ENCODE measurements around the gene CUEDC2.

CUEDC2 gene

DNA sequence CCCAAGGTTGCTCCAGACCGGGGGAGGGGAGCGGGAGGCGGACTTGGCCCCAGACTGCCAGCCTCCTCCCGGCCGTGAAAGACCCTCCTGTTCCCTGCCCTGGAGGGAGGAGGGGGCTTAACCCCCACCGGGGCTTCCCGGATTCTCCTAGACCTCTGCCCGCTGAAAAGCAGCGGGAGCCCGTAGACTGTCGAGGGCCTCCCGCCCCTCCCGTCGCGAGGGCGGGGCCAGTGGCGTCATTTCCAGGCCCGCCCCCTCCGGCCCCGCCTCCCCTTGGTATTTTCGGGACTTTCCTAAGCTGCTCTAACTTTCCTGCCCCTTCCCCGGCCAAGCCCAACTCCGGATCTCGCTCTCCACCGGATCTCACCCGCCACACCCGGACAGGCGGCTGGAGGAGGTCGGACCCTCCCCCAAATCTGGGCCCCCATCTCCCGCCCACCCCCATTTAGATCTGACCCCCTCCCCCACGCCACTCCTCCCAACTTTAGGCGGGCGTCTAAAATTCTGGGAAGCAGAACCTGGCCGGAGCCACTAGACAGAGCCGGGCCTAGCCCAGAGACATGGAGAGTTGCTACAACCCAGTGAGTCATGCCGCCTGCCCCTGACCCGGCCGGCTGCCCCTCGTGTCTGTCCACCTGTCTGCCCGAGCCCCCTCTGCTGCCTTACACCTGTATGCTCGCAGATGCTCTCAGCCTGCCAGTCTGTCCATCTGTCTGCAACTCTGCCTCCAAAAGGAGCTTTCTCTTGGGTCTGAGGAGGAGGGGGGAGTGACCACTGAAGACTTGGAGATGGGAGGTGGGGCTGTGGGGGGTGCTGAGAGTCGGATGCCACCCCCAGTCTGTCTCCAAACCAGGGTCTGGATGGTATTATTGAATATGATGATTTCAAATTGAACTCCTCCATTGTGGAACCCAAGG is 36.7 kb downstream of the CUEDC2 start, which contains the start of gene NFKB2:
TSS of gene NFKB2 (plus strand) at position 306 of the 917 bp plus-strand sequence. CDS start at position 561, 255 bp downstream.
- peak; percentile 92 to 94 for DNase-seq

DNA sequence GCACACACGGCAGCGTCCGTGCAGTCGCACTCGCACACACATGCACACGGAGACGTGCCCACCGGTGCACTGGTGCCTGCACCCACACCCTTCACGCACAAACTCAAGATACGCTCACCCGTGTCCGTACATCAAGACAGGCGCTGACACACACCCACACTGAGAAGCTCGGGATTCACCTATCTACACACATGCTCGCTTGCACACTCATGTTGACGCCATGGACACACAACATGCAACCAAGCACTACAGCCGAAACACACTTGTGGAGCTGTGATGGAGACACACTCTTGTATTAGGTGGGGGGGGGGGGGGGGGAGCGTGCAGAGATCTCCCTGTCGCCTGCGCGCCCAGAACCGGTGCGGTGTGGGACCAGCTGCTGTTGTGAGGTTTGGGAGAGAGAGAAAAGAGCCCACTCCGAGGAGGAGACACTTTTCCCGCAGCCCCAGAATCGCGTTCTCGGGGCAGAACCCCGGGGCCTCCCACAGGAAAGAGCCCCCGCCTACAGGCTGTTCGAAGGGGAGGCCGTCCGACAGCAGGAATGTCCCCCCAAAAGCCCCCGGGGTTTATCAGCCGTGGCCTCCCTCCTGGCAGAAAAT is 37.5 kb downstream of the CUEDC2 start:
- DNase-seq: peak; percentile 59 to 67

DNA sequence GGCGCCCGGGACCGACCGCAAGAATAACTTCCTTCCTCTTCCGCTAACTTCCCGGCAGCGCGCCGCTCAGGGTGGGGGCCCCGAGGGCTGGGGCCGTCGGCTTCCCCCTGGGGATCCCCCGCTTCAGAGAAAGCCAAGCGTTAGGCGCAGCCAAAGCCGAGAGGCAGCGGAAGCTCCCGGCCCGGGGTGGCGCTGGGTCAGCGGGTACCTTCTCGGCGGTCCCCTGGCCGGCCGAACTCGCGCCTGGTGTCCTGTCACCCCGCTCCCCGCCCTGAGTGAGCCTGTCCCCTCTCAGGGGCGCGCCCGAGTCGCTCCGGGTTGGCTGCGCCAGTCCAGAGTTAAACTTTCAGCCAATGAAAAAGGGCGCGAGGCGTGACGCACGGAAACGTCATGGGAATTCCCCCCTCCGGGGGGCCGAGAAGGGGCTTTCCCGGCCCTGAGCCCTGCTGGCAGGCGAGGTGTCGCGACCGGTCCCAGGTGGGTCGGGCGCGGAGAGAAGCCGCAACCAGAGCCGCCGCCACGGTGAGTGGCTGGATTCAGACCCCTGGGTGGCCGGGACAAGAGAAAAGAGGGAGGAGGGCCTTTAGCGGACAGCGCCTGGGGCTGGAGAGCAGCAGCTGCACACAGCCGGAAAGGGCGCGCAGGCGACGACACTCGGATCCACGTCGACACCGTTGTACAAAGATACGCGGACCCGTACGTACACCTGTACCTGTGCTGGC is 38.1 kb downstream of the CUEDC2 start:
- peak; percentile 98 to 99 for DNase-seq

DNA sequence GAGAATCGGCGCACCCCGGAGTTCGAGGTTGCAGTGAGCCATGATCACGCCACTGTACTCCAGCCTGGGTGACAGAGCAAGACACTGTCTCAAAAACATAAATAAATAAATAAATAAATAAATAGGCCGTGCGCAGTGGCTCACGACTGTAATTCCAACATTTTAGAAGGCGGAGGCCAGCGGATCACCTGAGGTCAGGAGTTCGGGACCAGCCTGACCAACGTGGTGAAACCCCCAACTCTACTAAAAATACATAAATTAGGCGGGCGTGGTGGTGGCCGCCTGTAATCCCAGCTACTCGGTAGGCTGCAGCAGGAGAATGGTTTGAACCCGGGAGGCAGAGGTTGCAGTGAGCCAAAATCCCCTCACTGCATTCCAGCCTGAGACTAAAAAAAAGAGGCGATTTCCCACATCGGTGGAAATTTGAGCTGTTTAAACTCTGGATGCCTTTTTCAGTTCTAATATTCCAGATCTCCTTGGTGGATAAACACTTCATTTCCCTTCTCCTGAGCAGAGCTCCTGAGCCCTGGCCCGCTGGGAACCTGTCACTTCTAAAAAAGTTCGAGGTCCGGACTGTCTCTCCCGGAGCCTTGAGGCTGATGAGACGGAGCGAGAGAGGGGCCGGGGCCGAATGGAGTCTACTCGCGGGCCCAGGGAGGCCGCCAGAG is 38.8 kb downstream of the CUEDC2 start:
- DNase-seq: no peak

DNA sequence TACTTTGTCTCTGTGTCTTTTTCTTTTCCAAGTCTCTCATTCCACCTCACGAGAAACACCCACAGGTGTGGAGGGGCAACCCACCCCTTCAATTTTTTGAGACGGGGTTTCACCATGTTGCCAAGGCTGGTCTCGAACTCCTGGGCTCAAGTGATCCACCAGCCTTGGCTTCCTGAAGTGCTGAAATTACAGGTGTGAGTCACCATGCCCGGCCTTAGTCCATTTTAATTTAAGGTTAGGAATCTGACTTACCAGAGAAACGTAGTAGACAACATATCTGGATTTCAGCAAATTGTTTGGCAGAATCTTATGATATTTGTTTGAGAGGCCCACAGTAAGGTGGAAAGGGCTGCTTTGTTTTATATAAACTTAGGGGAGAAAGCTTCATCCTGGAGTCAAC is 40.1 kb downstream of the CUEDC2 start:
- DNase-seq: no peak

DNA sequence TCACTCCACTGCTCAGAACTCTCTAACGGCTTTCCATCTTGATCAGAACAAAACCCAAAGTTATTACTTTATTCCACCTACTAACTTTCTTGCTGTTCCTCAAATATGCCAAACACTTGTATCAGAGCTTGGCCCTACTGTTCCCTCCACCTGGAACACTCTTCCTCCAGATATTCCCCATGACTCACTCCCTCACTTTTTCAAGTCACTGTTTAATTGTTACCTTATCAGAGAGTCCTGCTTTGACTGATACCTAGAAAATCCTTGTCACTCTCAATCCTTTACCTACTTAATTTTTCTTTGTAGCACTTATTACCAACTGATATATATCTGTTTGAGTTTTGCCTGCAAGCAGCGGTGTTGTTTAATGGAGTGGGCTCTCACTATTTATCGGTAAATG is 42.5 kb downstream of the CUEDC2 start:
- no peak for DNase-seq

DNA sequence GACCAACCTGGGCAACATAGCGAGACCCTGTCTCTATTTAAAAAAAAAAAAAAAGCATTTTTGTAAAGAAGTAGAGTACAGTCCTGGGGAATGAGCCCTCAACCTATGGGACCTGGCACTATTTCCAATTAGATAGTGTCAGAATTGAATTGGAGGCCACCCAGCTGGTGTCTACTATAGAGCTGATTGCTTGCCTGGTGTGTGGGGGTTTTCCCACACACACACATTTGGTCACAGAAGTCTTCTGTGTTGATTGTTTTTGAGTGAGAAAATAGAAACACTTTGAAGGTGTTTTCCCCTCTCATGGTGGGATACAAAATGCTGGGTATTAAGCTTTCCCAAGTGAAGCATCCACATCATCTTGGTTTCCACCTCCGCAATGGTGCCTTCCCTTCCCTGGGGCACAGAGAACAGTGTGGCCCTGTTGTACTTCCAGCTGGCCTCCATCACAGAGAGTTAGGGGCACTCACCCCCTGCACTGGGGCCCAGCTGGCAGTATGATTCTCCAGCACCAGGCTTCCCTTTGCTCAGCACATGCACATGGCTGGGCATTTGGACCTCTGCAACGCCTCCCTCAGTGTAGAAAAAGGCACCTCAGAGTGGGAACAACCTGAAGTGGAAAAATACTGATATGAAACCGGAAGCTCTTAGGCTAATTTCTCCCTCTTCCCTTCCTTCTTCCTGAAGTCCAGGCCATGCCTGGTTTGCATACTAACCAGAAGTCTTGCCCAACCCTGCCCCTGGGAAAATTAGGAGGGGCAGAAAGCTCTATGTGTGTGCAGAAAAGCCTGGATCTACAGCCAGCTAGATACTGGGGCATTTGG is 47.6 kb downstream of the CUEDC2 start:
- DNase-seq: no peak

DNA sequence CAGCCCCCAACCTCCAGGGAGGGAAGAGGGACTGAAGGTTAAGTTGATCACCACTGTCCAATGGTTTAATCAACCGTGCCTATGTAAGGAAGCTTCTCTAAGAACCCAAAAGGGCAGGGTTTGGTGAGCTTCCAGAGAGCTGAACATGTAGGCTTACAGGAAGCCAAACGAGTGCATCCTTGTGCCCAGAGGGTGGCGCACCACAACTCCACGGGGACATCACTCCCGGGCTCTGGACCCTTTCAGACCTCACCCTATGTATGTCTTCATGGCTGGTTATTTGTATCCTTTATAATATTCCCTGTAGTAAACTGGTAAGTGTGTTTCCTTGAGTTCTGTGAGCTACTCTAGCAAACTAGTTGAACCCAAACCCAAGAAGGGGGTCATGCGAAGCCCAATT is 48.3 kb downstream of the CUEDC2 start:
- no peak for DNase-seq

DNA sequence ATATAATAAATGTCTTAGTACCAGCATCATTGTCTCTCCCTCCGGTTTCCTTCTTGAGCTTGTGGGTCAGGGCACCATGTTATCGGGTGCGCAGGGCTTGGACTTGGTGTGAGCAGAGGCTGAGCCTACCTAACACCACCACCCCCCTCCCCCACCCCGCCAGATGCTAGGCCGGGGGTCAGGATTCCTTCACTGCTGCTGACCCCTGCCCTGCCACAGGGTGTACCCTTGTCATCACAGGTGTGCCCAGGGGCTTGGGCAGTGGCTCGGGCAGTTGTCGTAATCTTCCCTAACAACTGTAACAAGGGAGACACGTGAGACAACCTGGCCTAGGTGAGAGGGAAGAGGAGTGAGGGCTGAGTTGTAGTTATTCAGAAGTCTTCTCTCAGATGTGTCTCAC is 49.5 kb downstream of the CUEDC2 start:
- DNase-seq: no peak

DNA sequence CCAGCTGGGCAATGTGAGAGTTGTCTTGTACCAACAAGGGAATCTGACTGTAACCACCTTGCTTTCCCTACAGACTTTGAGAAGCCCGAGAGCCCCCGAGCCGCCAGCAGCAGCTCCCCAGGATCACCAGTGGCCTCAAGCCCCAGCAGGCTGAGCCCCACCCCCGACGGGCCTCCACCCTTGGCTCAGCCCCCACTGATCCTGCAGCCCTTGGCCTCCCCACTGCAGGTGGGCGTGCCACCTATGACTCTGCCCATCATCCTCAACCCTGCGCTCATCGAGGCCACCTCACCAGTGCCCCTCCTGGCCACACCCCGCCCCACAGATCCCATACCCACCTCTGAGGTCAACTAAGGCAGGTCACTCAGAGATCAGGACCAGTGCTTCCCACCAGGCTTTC is 50.4 kb downstream of the CUEDC2 start:
- no peak for DNase-seq

DNA sequence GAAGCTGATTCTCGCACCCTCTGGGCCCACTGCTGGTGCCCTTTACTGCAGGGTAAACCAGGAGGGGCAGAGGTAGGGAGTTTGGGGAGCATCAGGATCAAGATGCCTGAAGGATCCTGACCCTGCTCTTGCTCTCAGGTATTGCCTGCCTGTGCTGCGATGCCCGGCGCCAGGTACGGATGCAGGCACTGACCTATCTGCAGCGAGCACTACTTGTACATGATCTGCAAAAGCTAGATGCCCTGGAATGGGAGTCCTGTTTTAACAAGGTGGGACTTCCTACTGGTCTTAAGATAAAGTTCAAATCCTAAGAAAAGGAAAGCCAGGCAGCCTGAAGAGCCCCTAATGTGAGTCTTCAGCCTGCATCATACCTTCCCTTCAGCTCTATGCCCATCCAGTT is 53.0 kb downstream of the CUEDC2 start:
- DNase-seq: no peak

DNA sequence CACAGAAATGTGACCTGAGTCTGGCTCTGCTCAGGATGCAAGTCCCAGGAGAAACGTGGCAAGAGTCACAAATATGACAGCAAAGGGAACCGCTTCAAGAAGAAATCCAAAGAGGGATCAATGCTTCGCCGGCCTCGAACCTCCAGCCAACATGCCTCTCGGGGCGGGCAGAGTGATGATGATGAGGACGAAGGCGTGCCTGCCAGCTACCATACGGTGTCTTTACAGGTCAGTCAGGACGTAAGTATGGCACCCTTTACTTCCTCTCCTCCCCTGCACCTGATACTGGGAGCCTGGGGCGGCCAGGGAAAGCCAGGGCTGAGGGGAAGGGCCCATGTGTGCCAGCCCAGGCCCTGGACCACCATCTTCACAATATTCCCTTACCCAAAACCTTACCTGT is 55.5 kb downstream of the CUEDC2 start:
- no peak for DNase-seq

DNA sequence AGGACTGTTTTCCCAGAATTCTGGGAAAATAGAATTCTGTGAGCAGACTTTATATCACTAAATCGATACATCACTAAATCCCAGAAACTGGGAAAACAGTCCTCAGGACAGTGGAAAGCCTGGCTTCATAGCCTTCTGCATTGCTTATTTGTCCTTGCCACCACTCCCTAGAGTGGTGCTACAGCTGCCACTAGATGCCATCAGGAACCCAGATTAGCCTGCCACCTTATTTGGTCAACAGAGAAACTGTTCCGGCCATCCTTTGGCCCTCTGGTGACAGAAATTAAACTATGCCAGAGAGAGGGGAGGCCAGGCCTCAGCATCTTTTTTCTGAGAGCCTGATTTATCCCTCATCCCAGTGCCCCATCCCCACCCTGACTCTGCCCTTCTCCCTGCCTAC is 56.5 kb downstream of the CUEDC2 start:
- no peak for DNase-seq

DNA sequence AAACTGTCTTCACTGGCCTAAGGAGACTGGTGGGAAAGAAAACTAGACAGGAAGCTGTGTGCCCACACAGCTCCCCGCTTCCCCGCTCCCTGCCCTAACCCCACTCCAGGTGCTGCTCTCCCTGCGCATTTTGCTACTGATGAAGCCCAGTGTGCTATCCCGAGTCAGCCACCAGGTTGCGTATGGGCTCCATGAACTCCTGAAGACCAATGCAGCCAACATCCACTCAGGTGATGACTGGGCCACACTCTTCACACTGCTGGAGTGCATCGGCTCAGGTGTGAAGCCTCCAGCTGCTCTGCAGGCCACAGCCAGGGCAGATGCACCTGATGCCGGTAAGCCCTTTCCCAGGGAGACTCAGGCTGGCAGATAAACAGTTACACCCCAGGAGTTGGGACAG is 57.1 kb downstream of the CUEDC2 start:
- no peak for DNase-seq

Measured in activated CD4-positive, alpha-beta T cell treated with anti-CD3 and anti-CD28 coated beads for 4 hours (primary cell).